HG03469 (cell line): ENCODE data around the gene FUS.
"Not testable (repeated sequence)": the region's sequence is repeated elsewhere in the genome, so short reads cannot be mapped to it uniquely, and the experiment has no call there.

ENCODE experiments used
- ATAC-seq: cut with Tn5 transposase; IDR thresholded peaks from one replicate; pipeline ENCODE4 v1.9.1; 2021; ENCODE audit warnings: mild to moderate bottlenecking, moderate library complexity, moderate number of reproducible peaks; ENCODE audit not compliant: unreplicated experiment

FUS gene

DNA sequence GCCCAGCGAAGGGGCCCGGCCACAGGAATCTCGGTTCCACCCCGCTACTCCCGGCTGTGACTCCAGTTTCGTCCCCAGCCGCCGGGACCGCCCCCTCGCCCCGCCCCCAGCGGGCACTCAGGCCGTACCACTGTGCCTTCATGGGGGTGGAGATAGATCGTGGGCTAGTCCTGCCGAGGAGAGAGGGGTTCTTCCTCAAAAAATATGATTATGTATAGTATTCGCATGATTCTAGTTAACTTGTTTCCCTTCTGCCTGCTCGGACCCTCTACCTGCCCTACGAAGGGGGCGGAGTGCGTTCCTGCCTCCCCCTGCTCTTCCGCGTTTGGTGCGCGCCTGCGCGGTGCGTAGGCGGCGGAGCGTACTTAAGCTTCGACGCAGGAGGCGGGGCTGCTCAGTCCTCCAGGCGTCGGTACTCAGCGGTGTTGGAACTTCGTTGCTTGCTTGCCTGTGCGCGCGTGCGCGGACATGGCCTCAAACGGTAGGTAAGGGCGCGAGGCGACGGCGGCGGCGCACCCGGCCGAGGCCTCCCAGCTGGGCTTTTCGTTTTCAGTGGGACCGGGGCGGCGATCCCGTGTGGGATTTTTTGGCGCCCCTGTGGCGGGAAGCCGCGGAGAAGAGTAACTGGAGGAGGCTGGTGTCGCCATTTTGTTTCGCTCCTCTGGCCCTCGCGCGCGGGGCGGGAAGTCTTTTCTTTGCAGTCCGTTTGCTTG, at the start of gene FUS:
FUS (plus strand) TSS at position 393 of the 713 bp plus-strand sequence; CDS start at position 469, 76 bp downstream.
- ATAC-seq = peak; percentile 41

DNA sequence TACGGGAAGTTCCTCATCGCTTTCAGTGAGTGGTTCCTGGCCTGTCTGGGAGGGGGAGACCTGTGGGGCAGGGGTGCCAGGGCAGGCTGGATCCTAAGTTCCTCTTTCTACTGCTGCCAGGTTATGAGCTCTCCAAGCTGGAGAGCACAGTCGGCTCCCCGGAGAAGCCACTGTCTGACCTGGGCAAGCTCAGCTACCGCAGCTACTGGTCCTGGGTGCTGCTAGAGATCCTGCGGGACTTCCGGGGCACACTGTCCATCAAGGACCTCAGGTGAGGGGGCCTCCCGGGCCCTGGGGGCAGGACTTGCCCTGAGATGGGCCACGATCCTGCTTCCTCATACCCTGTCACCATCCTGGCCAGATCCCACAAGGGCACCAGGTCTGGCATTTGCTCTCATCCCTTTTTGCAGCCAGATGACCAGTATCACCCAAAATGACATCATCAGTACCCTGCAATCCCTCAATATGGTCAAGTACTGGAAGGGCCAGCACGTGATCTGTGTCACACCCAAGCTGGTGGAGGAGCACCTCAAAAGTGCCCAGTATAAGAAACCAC, 49.5 kb upstream of the FUS start:
- ATAC-seq = no peak

DNA sequence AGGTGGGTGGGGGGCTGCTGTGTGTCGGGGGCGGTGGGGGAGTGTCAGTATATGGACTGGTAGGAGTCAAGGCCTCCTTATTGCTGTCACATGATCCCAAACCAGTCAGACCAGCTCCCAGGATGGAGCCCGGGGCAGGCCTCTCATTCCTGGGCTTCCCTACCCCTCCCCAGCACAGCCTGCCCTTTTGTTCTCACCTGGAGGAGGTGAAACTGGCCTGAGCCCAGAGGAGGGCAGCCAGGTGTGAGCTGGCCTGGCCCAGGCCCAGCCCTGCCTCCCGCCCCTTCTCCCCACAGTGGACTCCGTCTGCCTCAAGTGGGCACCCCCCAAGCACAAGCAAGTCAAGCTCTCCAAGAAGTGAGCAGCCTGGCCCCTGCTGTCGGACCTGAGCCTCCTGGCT, 49.0 kb upstream of the FUS start:
- no peak for ATAC-seq

DNA sequence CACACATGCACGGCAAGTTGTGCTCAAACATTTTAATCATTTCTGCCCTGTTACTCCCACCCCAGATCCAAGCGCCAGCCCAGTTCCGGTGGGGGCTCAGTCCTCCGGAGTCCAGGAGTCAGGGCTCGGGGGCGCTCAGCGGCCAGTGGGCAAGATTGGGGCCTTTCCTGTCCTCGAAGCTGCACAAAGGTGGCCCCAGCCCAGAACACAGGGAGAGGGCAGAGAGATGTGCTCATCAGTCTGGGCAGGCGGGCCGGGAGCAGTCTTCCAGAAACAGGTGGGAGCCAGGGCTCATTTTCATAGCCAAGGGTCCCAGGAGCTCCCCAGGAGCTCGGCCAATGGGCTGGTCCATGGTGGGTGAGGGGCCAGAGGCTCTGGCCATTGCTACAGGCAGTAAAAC, 48.5 kb upstream of the FUS start:
- no peak for ATAC-seq

DNA sequence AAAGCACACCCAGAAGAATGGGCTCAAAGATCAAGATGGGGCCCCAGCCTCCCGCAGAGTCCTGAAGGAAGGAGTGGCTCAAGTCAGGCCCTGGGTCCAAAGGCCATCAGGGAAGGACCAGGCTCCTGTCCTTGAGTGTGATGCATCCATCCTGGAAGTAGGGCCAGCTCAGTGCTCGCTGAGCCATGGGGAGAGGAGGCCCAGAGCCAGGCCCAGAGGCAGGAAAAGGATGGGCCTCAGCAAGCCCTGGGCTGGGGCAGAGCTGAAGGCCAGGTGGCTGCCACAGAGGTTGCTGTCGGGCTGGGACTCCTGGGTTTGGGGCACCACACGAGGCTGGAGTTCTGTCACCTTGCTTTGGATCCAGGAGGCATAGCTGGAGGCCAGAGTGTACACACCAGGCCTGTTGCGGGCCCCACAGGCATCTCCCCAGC, 48.1 kb upstream of the FUS start:
- ATAC-seq = no peak

DNA sequence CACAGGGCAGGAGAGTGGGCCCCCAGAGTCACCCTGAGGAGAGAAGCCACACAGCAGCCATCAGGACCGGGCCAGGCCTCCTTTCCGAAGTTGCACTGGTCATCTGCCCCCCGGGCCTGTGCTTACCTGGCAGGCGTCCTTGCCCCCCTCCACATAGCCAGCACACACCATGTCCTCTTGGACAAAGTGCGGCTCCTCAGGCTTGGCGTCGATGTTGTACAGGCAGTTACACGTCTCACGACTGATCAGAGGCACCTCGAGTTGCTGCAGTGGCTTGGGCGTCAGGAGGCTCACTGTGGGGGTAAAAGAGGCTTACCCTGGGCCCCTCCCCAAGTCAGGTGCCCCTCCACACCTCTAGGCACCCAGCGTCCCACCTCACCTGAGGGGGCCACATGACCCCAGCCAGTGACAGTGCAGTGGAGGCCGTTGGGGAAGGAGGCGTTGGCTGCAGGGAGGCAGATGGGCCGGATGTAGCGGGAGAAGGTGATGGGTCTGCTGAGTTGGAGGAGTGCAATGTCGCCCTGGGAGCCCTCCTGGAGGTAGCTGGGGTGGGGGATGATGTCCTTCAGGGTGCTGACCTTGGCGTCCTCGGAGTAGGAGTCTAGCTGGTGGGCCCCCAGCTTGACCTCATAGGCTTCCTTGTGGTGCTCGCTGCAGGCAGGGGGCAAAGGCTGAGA, 47.5 kb upstream of the FUS start:
- no peak for ATAC-seq

DNA sequence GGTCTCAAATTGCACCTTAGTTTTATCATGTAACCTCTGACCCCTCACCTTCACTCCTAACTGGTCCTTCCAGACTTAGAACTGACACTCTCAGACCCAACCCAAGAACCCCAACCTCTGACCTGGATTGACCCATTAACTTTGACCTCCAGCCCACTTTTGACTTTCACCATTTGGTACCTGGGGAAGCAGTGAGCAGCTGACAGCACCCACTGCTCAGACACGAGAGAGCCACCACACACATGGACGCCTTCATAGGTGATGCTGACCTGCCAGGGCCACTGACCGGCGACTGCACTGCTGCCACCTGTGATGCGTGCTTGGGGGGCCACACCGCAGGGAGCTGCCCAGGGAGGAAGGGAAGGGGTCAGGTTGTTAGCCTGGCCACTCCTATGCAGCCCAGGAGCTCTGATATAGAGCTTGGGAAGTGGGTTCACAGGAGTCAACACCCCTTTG, 46.9 kb upstream of the FUS start:
- ATAC-seq = no peak

DNA sequence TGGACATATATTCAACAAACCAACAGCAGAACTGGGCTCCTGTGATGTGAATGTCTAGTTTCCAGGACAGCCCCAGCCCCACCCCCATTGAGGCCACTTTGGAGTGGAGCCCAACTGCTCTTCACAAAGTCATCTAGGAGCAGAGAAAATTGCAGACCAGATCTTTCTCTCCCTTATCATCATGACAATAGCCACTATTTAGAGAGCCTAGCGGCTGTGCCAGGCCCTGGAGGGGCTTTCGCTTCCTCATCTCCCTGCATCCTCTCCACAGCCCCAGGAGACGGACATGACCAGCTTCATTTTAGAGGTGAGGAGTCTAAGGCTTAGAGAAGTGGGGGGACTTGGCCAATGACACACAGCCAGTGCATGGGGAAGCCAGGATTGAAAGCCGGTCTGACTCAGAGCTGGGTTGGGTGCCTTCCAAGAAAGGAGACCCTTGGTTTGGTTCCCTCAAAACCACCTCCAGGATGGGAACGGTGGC, 45.8 kb upstream of the FUS start:
- no peak for ATAC-seq

DNA sequence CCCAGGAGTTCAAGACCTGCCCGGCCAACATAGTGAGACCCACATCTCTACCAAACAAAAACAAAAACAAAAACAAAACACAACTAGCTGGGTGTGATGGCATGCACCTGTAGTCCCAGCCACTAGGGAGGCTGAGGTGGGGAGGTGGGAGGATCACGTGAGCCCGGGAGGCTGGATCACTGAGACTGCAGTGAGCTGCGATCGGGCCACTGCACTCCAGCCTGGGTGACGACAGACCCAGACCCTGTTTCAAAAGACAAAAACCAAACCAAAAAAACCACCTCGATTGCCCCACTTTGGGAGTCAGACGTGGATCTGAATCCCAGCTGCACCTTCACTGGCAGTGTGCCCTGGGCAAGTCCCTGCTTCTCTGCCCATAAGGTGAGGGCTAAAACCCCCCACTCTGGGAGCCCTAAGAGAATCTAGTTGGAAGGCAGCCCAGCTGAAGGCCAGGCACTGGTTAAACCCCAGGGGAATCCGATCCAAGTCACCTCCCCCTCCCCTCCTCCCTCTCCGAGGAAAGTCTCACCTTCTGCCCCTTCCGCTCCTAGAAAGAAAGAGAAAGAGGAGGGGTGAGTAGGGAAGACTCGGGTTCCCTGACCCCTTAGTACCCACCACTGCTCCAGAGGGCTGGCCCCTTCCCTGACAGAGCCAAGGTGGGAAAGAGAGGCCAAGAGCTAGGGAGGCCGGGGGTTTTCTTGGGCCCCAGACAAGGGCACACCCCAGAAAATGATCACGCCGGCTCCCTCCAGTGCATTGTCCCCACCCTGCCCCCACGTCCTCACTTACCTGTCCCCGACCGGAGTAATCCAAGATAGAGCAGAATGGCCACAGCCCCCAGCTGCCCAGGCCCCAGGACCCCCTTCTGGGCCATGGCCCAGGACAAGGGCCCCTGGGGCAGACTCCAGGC, 45.1 kb upstream of the FUS start:
- ATAC-seq = no peak

DNA sequence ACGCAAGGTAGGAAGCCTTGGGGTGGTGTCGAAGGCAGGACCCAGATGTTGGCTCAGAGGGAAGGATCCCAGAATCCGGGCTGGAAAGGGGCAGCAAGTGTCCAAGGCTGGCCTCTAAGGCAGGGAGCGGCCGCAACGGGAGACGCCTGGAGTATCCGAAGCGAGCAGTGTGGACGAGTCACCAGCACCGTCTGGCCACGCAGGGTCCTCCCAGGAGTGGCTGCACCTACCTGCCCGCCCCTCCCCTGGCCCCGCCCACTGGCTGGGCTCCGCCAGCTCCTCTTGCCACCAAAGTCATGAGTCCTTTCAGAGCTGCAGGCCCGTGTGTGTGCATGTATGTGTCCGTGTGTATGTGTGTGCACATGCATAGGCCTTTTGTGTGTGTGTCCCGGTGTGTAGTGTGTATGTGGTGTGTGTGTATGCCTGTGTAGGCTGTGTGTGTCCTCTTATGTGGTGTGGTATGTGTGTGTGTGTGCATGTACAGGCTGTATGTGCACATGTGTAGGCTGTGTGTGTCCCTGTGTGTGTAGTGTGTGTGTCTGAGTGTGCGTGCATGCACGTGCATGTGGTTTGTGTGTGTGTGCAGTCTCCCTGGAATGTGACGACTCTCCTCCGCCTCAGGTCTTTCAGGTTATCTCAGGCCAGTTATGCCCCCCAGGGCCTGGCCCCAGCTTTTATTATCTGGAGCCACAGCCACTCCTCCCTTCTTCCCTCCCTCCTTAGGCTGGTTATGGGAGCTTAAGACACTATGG, 44.2 kb upstream of the FUS start, which contains the start of gene PRSS8:
PRSS8 (minus strand) TSS at position 193 of the 752 bp plus-strand sequence. CDS start 229 bp downstream, outside the sequence.
- ATAC-seq = no peak

DNA sequence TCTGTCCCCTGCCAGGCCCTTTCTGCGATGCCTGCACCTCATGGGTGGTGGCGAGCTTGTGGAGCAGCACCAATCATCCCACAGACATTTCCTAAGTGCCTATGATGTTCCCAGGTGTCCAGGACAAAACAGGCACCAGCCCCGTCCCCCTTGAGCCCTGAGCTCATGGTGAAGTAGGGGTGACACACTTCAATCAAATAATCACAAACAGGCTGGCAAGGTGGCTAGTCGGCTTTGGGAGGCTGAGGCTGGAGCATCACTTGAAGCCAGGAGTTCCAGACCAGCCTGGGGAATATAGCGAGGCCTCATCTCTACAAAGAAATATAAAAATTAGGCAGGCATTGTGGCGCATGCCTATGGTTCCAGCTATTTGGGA, 43.7 kb upstream of the FUS start:
- ATAC-seq = no peak

DNA sequence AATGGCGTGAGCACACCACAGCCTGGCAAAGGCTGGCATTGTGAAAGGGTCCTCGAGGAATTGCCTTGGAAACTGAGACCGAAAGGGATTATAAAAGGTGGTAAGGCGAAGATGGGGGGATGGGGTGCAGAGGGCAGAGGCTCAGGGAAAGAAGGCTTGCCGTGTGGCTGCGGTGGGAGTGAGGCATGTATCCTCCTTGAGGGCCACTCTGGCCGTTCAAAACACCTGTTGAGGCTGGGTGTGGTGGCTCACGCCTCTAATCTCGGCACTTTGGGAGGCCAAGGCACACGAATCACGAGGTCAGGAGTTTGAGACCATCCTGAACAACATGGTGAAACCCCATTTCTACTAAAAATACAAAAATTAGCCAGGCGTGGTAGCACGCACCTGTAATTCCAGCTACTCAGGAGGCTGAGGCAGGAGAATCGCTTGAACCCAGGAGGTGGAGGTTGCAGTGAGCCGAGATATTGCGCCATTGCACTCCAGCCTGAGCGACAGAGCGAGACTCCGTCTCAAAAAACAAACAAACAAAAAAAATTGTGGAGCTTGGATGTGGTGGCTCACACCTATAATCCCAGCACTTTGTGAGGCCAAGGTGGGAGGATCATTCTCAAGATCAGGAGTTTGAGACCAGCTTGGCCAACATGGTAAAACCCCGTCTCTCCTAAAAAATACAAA, 43.0 kb upstream of the FUS start:
- ATAC-seq = not testable (repeated sequence)

DNA sequence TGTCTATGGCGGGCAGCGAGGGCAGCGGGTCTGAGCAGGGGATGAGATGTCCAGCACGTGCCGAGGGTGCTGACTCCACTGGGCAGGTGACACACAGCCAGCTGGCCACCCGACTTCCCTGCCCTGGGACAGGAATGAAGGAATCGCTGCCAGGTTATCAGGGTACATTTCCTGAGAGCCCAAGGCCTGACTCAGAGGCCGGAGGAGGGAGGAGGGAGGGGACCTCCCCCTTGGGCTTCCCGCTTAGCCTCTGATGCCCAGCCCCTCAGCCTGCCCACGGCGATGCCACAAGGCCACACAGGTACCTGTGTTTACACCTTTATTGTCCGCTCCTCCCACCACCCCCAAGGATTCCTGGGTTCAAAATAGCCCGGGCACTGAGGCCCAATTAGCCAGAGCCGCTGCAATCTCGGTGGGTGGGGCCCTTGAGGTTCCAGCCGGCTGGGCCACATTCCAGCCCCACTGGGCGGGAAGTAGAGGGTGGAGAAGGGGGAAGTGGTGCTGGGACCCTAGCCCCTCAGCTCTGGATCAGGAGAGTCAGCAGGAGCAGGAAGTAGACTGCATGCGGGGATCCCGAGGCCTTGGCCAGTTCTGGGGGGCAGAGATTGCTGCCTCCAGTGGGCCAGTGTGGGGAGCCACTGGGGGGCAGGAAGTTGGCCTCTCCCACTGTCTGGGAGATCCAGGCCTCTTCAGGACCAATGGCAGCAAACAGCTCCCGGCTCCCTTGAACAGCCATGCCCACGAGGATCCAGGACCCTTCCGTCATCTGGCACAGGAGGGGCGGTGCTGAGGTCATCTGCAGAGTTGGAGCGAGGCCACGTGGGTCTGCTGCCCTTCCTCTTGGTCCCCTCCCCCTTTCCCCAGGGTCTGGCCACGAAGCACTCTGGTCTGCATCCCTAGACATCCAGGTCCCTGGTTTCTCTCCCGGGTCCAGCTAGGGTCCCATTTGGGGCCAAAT, 41.0 kb upstream of the FUS start:
- ATAC-seq = no peak

DNA sequence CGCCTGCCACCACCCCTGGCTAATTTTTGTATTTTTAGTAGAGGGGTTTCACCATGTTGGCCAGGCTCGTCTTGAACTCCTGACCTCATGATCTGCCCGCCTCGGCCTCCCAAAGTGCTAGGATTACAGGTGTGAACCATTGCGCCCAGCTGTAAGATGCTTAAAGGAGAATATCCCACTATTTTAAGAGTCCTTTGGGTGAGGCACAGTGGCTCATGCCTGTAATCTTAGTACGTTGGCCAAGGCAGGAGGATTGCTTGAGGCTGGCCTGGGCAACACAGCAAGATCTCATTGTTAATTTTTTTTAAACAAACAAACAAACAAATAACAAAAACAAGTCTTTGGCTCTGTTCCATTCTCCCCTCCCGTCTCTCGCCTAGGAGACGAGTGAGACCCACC, 38.9 kb upstream of the FUS start:
- not testable (repeated sequence) for ATAC-seq

DNA sequence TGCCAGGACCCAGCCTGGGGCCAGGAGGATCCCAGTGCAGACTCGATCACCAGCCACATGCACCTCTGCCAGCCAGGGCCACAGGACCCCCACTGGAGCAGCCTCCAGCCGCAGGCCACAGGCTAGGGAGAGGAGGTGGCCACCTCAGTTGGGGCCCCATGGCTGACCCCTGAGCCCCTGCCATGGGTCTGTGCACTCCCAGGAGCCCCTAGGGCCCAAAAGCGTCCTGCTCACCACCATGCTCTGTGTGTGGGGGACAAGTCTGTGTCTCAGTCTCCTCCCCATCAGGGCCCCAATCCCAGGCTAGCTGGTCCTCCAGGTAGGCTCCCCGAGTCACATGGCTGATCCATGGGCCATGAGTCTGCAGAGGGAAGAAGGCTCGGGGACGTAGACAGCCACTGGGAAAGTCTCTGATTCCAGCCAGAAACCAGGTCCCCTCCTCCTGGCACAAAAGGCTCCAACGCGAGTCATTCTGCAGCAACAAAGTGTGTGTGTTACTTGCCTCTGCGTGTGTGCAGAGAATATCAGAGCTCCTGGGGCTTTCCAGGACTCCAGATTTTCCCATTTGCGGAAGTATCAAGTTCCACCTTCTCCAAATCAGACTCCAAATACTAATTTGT, 38.3 kb upstream of the FUS start:
- no peak for ATAC-seq

DNA sequence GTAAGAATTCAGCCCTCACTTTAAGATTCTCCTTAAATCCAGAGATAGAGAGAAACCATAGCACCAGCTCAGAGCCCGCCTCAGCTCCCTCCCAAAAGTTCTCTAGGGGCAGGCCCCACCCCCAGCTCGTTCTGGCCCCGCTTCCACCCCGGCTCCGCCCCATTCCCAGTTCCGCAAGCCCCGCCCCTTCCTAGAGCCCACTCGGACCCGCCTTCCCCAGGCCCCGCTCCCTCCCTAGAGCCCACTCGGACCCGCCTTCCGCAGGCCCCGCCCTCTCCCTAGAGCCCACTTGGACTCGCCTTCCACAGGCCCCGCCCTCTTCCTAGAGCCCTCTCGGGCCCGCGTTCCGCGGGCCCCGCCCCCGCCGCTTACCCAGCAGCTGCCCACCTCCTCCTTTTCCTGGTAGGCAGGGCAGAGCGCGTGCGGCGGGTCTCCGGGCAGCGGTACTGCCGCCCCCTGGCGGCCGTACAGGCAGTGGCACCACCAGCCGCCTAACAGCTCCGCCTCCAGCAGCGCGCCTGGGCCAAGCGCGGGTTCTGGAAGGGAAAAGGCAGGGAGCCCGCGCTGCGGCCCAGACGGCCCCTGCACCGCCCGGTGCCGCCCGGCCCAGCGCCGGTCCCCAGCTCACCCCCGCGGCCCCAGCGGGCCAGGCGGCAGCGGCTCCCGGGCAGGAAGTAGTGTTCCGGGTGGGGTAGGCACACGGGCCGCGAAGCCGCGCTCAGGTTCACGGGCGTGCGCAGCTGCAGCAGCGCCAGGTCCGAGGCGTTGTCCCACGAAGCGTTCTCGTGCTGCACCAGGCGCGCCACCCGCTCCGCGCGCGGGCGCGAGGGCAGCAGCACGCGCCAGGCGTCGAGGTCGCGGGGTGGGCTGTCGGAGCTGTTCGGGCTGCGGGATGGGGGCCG, 37.6 kb upstream of the FUS start:
- peak; percentile 79 for ATAC-seq
